Measurements from ENCODE around the gene ABL2.

DNA sequence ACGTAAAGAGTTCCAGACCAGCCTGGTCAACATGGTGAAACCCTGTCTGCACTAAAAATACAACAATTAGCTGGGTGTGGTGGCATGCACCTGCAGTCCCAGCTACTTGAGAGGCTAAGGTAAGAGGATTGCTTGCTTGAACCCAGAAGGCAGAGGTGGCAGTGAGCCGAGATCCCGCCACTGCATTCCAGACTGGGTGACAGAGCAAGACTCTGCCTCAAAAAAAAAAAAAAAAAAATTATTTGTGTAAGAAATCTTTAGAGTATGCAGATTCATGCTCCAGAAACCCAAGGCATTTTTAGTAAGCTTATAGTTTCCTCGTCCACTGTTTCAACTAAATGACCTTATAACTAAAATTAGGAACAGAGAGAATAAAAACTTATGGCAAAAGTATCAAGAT is 51.3 kb downstream of the ABL2 start:
- TF ChIP-seq POLR2AphosphoS5 (IDR thresholded peaks at IDR 0.05; ENCODE audit: low read depth, low read length) (no peak), SIN3A (IDR thresholded peaks at IDR 0.05; ENCODE audit: borderline replicate concordance, insufficient read depth, low read depth, low read length) (no peak)

Measured in Panc1 (cell line).